ENCODE measurements around the gene FPGS.

DNA sequence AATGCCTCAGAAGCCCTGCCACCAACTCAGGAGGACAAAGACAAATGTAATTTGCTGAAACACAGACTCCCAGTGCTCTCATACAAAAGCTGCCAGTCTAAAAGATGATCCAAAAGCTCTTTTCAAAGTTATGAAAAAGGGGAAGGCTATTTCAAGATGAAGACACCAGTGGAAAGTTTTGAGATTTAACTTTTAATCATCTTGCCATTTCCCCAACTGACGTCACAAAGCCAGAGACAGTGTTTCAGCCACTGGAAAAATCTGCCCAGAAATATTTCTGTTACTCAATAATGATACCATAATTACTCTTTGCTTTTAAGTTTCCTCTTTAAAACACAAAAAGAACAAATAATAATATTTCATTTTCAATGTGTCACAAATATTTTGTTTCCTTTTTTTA, 30.9 kb downstream of the FPGS start:
- TF ChIP-seq POLR2AphosphoS5 (IDR thresholded peaks at IDR 0.05; ENCODE audit: low read depth, low read length) (no peak), TAF1 (IDR thresholded peaks at IDR 0.05; ENCODE audit: borderline replicate concordance, insufficient read depth, low read length) (no peak), SIN3A (IDR thresholded peaks at IDR 0.05; ENCODE audit: borderline replicate concordance, insufficient read depth, low read length) (no peak), FOXP2 (optimal IDR thresholded peaks at IDR 0.05; ENCODE audit: borderline replicate concordance, extremely low read depth, extremely low read length, insufficient read depth) (no peak)
- TF ChIP-seq, protein P1, sequence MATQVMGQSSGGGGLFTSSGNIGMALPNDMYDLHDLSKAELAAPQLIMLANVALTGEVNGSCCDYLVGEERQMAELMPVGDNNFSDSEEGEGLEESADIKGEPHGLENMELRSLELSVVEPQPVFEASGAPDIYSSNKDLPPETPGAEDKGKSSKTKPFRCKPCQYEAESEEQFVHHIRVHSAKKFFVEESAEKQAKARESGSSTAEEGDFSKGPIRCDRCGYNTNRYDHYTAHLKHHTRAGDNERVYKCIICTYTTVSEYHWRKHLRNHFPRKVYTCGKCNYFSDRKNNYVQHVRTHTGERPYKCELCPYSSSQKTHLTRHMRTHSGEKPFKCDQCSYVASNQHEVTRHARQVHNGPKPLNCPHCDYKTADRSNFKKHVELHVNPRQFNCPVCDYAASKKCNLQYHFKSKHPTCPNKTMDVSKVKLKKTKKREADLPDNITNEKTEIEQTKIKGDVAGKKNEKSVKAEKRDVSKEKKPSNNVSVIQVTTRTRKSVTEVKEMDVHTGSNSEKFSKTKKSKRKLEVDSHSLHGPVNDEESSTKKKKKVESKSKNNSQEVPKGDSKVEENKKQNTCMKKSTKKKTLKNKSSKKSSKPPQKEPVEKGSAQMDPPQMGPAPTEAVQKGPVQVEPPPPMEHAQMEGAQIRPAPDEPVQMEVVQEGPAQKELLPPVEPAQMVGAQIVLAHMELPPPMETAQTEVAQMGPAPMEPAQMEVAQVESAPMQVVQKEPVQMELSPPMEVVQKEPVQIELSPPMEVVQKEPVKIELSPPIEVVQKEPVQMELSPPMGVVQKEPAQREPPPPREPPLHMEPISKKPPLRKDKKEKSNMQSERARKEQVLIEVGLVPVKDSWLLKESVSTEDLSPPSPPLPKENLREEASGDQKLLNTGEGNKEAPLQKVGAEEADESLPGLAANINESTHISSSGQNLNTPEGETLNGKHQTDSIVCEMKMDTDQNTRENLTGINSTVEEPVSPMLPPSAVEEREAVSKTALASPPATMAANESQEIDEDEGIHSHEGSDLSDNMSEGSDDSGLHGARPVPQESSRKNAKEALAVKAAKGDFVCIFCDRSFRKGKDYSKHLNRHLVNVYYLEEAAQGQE (IDR thresholded peaks at IDR 0.05; ENCODE audit: insufficient read depth in 1 of 2, low read depth in 2 of 2, low read length in 2 of 2): no peak
